ENCODE results near the gene TFEC.
"Not testable (repeated sequence)": the region's sequence is repeated elsewhere in the genome, so short reads cannot be mapped to it uniquely, and the experiment has no call there.

TFEC gene

DNA sequence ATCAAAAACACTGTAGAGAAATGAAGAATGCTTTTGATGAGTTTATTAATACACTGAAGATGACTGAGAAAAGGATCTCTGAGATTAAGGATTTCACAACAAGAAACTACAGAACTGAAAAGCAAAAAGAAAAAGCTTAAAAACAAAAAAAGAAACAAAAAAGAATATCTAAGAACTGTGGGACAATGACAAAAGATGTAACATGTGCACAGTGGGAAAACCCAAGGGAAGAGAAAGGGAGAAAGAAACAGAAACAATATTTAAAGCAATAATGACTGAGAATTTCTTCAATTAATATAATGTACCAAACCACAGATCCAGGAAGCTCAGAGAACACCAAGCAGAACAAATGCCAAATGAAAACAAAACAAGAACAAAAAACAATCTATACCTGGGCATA, 42.2 kb downstream of the TFEC start:
- no peak for DNase-seq (ENCODE audit: low spot score)

GRCh38 chr7:115987486-115987885, 43.1 kb downstream of the TFEC start:
- no peak for DNase-seq (ENCODE audit: low spot score)

- DNase-seq (ENCODE audit: low spot score), result no peak
Measured at GRCh38 chr7:115984105-115984504, 46.5 kb downstream of the TFEC start.

DNA sequence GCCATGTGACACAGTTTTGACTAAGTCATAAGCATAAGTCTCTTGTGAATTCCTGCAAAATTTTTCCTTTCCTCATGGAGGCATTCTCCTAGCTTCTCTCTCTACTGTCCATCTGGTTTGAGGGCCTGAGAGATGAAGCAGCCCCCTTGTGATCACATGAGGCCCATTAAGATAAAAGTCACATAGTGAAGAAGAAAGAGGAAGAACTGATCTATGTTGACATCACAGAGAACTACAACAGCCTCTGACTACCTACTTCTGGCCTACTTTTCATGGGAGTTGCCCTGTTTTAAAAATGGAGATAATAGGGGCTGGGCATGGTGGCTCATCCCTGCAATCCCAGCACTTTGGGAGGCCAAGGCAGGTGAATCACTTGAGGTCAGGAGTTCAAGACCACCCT, 50.4 kb downstream of the TFEC start:
- no peak for DNase-seq (ENCODE audit: low spot score)

- no peak for DNase-seq (ENCODE audit: low spot score)
Measured at GRCh38 chr7:115976651-115977050, 53.9 kb downstream of the TFEC start.

- no peak for DNase-seq (ENCODE audit: low spot score)
Measured at GRCh38 chr7:115975766-115976165, 54.8 kb downstream of the TFEC start.

DNA sequence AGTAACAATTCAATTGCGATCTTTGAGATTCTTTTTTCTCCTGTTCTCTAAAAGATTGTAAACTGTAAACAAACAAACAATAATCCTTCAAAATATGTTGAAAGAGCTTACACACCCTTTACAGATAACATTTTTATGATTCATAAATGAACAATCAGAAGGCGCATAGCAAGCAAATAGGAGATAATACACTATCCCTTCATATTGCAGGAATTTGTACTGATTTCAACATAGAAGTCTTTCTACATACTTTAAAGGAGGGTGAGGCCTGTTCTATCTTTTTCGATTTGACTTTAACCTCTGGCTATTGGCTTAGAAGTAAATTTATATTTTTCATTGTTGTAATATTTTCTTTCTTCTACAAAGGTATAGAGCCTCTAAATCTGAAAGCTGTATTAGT, 57.2 kb downstream of the TFEC start:
- DNase-seq (ENCODE audit: low spot score), result no peak

DNA sequence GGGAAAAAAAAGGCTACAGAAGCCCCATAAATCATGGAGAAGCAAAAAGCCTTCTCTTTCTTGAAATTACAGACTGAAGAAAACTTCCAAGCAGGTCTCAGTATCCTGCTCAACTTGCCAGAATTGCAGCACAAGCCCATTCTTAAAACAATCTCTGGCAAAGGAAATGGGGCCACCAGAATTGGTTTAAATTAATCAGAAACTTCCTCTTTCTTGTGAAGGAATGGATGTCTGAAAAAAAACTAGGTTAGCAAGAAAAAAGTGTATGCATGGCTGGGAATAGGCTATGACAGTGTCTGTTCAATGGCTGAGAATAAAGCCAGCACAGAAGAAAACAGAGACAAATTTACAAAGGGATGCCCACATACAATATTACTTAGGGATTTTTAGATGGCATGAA, 59.1 kb downstream of the TFEC start:
- DNase-seq (ENCODE audit: low spot score), result no peak

- no peak for DNase-seq (ENCODE audit: low spot score)
Measured at GRCh38 chr7:115968596-115968995, 62.0 kb downstream of the TFEC start.

DNA sequence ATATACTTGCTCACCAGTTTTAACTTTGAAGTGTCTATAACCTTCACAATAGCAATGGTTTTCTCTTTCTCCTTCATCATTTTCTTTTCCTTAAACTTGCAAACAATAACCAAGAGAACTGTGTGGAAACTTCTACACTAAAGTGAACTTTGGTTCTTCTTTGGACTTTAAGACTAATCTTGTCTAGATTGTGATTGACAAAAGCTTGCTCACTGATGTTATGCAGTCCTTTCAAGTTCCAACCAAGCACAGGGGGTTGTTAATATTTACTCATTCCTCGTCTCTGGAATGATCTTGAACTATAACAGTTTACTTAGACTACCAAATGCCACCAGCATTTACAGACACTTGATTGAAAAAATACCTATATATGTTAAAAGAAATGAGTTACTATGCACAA, 62.4 kb downstream of the TFEC start:
- DNase-seq (ENCODE audit: low spot score), result no peak

GRCh38 chr7:115965796-115966475, 64.6 kb downstream of the TFEC start:
- no peak for DNase-seq (ENCODE audit: low spot score)

DNA sequence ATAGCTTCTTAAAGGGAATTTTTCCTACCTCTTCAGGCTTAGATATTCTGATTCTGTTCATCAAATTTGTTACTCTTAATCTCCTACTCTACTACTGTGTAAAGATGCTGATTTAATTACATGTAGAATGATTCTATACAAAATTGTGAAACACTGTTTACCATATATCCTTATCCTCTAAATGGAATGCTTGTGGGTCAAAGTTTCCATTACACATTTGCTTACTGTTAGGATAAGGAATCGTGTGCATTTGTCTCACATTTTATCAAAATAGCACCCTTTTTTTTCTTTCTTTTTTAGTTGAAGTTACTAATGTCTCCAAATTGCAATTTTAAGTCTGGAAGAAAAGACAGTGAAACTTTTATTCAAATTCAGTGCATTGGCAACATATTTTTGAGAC, 65.3 kb downstream of the TFEC start:
- no peak for DNase-seq (ENCODE audit: low spot score)

GRCh38 chr7:115964799-115965198, 65.8 kb downstream of the TFEC start:
- no peak for DNase-seq (ENCODE audit: low spot score)

DNA sequence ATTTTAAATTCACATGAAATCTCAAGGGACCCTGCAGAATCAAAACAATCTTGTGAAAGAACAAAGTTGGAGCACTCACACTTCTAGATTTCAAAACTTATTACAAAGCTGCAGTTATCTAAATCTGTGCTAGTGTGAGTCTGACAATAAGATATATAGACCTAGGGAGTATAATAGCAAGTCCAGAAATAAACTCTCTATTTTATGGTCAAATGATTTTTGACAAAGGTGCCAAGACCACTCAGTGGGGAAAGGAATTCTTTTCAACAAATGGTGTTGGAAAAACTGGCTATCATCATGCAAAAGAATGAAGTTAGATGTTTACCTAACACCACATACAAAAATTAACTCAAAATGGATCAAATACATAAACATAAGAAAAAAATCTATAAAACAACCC, 68.2 kb downstream of the TFEC start:
- no peak for DNase-seq (ENCODE audit: low spot score)

DNA sequence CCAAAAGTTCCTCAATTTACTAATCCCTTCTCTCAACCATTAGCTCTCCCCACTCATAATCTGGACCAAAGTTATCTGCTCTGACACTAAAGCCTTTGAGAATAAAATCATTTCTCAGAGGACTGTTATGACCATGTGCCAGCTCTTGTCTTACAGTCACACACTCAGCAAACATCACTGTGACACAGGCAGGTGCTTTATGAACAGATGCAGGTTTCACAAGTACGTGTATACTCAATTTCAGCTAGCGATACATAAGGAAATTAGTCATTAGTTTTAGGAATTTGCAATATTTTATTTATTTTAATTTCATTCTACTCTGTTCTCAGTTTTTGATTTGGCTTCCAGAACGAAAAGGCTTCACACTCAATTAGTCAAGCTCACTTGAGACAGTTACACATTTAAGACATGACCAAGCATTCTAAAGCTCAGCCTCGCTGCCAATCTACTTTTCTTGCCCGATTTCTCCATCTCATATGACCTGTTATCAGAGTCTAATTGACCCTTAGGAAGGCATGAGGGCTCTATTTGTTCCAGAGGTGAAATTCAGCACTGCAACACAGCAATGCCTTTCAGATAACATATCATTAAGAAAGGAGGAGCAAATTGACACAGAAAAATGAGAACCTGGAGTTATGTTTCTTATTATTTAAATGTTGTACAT, 76.8 kb downstream of the TFEC start:
- no peak for DNase-seq (ENCODE audit: low spot score)

- DNase-seq (ENCODE audit: low spot score), result no peak
Measured at GRCh38 chr7:115952832-115953231, 77.7 kb downstream of the TFEC start.

GRCh38 chr7:115951547-115951946, 79.0 kb downstream of the TFEC start:
- DNase-seq (ENCODE audit: low spot score), result no peak

GRCh38 chr7:115941703-115942268, 88.8 kb downstream of the TFEC start:
- no peak for DNase-seq (ENCODE audit: low spot score)

DNA sequence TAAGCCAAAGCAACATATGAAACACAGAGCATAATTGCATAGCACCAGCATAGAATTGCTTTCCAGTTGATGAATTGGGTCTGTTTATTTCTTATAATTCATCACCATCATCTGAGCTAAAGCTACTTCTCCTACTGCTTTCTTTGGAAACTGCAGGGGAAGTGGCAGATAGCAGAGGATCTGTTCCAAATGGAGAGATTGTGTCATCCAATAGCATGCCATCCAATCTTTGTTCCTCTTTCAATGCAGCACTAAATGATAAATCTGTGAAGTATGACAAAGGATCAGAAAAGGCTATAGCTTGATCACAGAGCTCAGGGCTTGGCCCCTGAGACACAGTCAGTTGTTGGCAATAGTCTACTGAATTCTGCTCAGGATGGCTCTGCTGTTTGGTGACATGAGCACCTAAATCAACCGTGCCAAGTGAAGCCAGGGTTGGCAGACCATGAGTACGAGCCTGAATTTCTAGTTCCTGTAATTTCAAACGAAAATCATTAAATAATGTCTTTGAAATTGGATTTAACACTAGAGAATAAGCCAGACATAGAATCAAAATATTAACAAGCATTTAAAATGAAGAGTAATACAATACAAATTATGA, 90.0 kb downstream of the TFEC start:
- no peak for DNase-seq (ENCODE audit: low spot score)

- no peak for DNase-seq (ENCODE audit: low spot score)
Measured at GRCh38 chr7:115937960-115938359, 92.6 kb downstream of the TFEC start.

DNA sequence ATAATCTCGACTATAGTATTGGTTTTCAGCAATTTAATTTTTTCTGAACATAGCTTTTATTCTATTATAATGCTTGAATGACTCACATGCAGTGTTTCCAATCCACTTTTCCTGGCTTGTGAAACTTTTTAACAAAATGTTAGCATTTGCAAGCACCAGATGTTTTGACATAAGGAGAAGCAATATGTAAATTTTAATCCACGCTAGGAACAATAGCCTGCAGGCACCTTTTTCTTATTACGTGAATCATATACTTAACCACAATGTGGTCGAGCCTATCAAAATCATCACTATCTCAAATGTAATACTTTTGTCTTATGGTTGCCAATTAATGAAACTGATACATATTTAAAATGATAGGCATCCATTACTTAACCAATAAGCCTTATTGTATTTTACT, 97.1 kb downstream of the TFEC start:
- no peak for DNase-seq (ENCODE audit: low spot score)

- no peak for DNase-seq (ENCODE audit: low spot score)
Measured at GRCh38 chr7:115932880-115933279, 97.7 kb downstream of the TFEC start.

DNA sequence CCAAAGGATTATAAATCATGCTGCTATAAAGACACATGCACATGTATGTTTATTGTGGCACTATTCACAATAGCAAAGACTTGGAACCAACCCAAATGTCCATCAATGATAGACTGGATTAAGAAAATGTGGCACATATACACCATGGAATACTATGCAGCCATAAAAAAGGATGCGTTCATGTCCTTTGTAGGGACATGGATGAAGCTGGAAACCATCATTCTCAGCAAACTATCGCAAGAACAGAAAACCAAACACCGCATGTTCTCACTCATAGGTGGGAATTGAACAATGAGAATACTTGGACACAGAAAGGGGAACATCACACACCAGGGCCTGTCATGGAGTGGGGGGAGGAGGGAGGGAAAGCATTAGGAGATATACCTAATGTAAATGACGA, 100.4 kb downstream of the TFEC start:
- DNase-seq (ENCODE audit: low spot score), result not testable (repeated sequence)

Data from HuH-7.5 (cell line).